ENCODE measurements around the gene CREB3.

Gene CREB3

GRCh38 chr9:35727676-35728040 is 4.8 kb upstream of the CREB3 start:
- DNase-seq, result no peak

- DNase-seq, result no peak
Measured at GRCh38 chr9:35728041-35728971, 4.2 kb upstream of the CREB3 start.

GRCh38 chr9:35729101-35729500 is 3.4 kb upstream of the CREB3 start:
- DNase-seq, result no peak

- no peak for DNase-seq
Measured at GRCh38 chr9:35729700-35730485, 2.6 kb upstream of the CREB3 start.

GRCh38 chr9:35730486-35730854 is 2.0 kb upstream of the CREB3 start:
- DNase-seq, result no peak

GRCh38 chr9:35731415-35732184 is 866 bp upstream of the CREB3 start:
- no peak for DNase-seq

GRCh38 chr9:35732800-35733541 is 505 bp downstream of the CREB3 start:
- peak; percentile 31 for DNase-seq

GRCh38 chr9:35734096-35734495 is 1.6 kb downstream of the CREB3 start:
- DNase-seq, result no peak

GRCh38 chr9:35736201-35736633 is 3.8 kb downstream of the CREB3 start:
- DNase-seq, result peak; percentile 58

- no peak for DNase-seq
Measured at GRCh38 chr9:35737143-35737542, 4.7 kb downstream of the CREB3 start.

- DNase-seq, result no peak
Measured at GRCh38 chr9:35738186-35738585, 5.7 kb downstream of the CREB3 start.

GRCh38 chr9:35738924-35739323 is 6.5 kb downstream of the CREB3 start:
- DNase-seq, result no peak

- no peak for DNase-seq
Measured at GRCh38 chr9:35740243-35740642, 7.8 kb downstream of the CREB3 start.

GRCh38 chr9:35741740-35742139 is 9.3 kb downstream of the CREB3 start:
- no peak for DNase-seq

- DNase-seq, result no peak
Measured at GRCh38 chr9:35743452-35743851, 11.0 kb downstream of the CREB3 start.

GRCh38 chr9:35743880-35744518 is 11.5 kb downstream of the CREB3 start:
- DNase-seq, result no peak

- no peak for DNase-seq
Measured at GRCh38 chr9:35745569-35745968, 13.1 kb downstream of the CREB3 start.

GRCh38 chr9:35746583-35746982 is 14.1 kb downstream of the CREB3 start:
- DNase-seq, result no peak

- DNase-seq, result no peak
Measured at GRCh38 chr9:35748242-35748857, 15.9 kb downstream of the CREB3 start.

GRCh38 chr9:35748858-35749514 is 16.5 kb downstream of the CREB3 start, which contains the start of the genes GBA2 and RGP1:
Gene GBA2 (minus strand): TSS chr9:35749228. CDS start chr9:35748704, 524 bp downstream.
Gene RGP1 (plus strand): TSS chr9:35749287. CDS start chr9:35749756, 469 bp downstream.
- peak; percentile 82 for DNase-seq
